GM23338 (cell line): ENCODE results near the gene ZNF282. TPM values are rescaled to one million over a fixed set of nuclear protein-coding genes. Genes with fewer than 3 reads are reported as not detected.

ENCODE experiments used
- ATAC-seq: fragments of 200-7000 bp; cut with Tn5 transposase; 3 replicates; pipeline ENCODE4 v1.9.1; 2020
- DNase-seq: peaks from one replicate; pipeline ENCODE4 v3.0.0-alpha.2; 2015; ENCODE audit warnings: low spot score
- H2AFZ ChIP-seq: fragments of 200-600 bp; sonication (generic); 2 replicates; pipeline ENCODE4 v1.8.0; 2016; ENCODE audit warnings: antibody characterized with exemption, mild to moderate bottlenecking, moderate library complexity
- H3F3A ChIP-seq: fragments of 200-600 bp; sonication (generic); replicated peaks from 2 replicates; pipeline ENCODE4 v1.8.0; 2017; ENCODE audit warnings: antibody characterized with exemption, mixed run types, low read depth
- H3K27ac ChIP-seq: fragments of 200-600 bp; sonication (generic); 2 replicates; pipeline ENCODE4 v1.6.1; 2016; ENCODE audit warnings: low read depth
- H3K27me3 ChIP-seq: fragments of 200-600 bp; sonication (generic); 2 replicates; pipeline ENCODE4 v1.8.0; 2016; ENCODE audit warnings: mild to moderate bottlenecking, mixed run types, moderate library complexity; ENCODE audit not compliant: insufficient read depth
- H3K36me3 ChIP-seq: fragments of 200-600 bp; sonication (generic); 2 replicates; pipeline ENCODE4 v1.8.0; 2016; ENCODE audit warnings: mild to moderate bottlenecking; ENCODE audit not compliant: insufficient read depth
- H3K4me1 ChIP-seq: fragments of 200-600 bp; sonication (generic); 2 replicates; pipeline ENCODE4 v1.8.0; 2016; ENCODE audit warnings: mild to moderate bottlenecking, moderate library complexity; ENCODE audit not compliant: insufficient read depth
- H3K4me2 ChIP-seq: fragments of 200-600 bp; sonication (generic); 2 replicates; pipeline ENCODE4 v1.7.1; 2017; ENCODE audit warnings: mixed run types
- H3K4me3 ChIP-seq: fragments of 200-600 bp; sonication (generic); 2 replicates; pipeline ENCODE4 v1.6.1; 2016; ENCODE audit warnings: mixed run types
- H3K79me2 ChIP-seq: fragments of 200-600 bp; sonication (generic); replicated peaks from 2 replicates; pipeline ENCODE4 v1.8.0; 2017; ENCODE audit warnings: mild to moderate bottlenecking; ENCODE audit not compliant: insufficient read depth
- H3K9me2 ChIP-seq: fragments of 200-600 bp; sonication (generic); 2 replicates; pipeline ENCODE4 v1.8.0; 2017; ENCODE audit not compliant: insufficient read depth
- H4K20me1 ChIP-seq: fragments of 200-600 bp; sonication (generic); replicated peaks from 2 replicates; pipeline ENCODE4 v1.8.0; 2017; ENCODE audit warnings: mild to moderate bottlenecking; ENCODE audit not compliant: insufficient read depth
- H3K27ac Mint-ChIP-seq: 2 replicates; pipeline ENCODE4 v1.8.0; 2020; ENCODE audit warnings: inconsistent platforms, mild to moderate bottlenecking, moderate library complexity, mixed read lengths
- H3K27me3 Mint-ChIP-seq: 3 replicates; pipeline ENCODE4 v1.8.0; 2022; ENCODE audit warnings: low read depth, mild to moderate bottlenecking, moderate library complexity, mixed read lengths, inconsistent platforms; ENCODE audit not compliant: insufficient read depth, poor library complexity
- H3K36me3 Mint-ChIP-seq: 3 replicates; pipeline ENCODE4 v1.8.0; 2021; ENCODE audit warnings: low read depth, mild to moderate bottlenecking, inconsistent platforms, moderate library complexity, mixed read lengths
- H3K4me1 Mint-ChIP-seq: 3 replicates; pipeline ENCODE4 v1.8.0; 2020; ENCODE audit warnings: mild to moderate bottlenecking, inconsistent platforms, mixed read lengths
- H3K4me3 Mint-ChIP-seq: 3 replicates; pipeline ENCODE4 v1.8.0; 2021; ENCODE audit warnings: moderate library complexity, mild to moderate bottlenecking, inconsistent platforms, mixed read lengths
- H3K9me3 Mint-ChIP-seq: 3 replicates; pipeline ENCODE4 v1.8.0; 2020; ENCODE audit warnings: moderate library complexity, mild to moderate bottlenecking, inconsistent platforms, mixed read lengths
- EZH2 ChIP-seq: fragments of 200-600 bp; sonication (generic); IDR thresholded peaks from one replicate; pipeline ENCODE4 v1.8.0; 2017; ENCODE audit warnings: antibody characterized with exemption, mild to moderate bottlenecking, low read depth; ENCODE audit not compliant: unreplicated experiment
- JUNB ChIP-seq: IDR thresholded peaks from one replicate; pipeline ENCODE4 v1.6.1; 2016; ENCODE audit warnings: antibody characterized with exemption; ENCODE audit not compliant: unreplicated experiment
- POLR2AphosphoS5 ChIP-seq: IDR thresholded peaks from 2 replicates; pipeline ENCODE4 v1.6.1; 2016; ENCODE audit warnings: antibody characterized with exemption, low read depth
- STAT1 ChIP-seq: IDR thresholded peaks from one replicate; pipeline ENCODE4 v1.6.1; 2016; ENCODE audit warnings: antibody characterized with exemption; ENCODE audit not compliant: unreplicated experiment
- polyA plus RNA-seq: library from polyadenylated mRNA; unstranded; fragments of >200 nt; fragmentation: Nextera tagmentation; extraction: Ambion mirVana; gene quantifications from 2 replicates; pipeline ENCODE4 v1.2.1, GENCODE V29; 2016
- total RNA-seq: library from RNA; depleted of rRNA; stranded (reverse); fragments of >200 nt; shearing (Covaris generic); gene quantifications from 2 replicates; pipeline ENCODE4 v1.2.3, GENCODE V29; 2014
- TF ChIP-seq, protein P1 (sequence below): fragments of 250-450 bp; sonication (Bioruptor Pico); IDR thresholded peaks from 2 replicates; pipeline ENCODE4 v1.5.0; 2020; ENCODE audit warnings: mild to moderate bottlenecking, moderate library complexity
- TF ChIP-seq, protein P2 (sequence below): IDR thresholded peaks from 2 replicates; pipeline ENCODE4 v1.6.1; 2016; ENCODE audit warnings: antibody characterized with exemption

ZNF282 gene
- total and polyA plus RNA-seq, 2 experiments from 2014 or later, result 7.2 to 36.3 TPM

DNA sequence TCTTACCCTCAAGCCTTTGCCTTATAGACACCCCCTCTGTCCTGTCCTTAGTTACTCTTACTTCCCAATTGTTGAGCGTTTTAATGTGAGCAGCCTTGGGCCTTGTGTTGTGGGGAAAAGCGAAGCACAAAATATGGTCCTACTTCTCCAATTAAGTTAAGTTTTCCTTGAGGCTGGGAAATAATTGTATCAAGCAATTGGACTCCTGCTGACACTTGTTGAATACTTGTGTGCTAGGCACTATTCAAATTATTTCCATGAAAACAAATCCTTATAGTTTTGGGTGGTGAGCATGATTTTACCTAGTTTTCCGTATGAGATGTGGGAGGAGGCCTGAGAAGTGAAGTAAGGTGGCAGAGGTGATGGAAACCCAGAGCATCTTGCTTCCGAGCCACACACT, 61.2 kb downstream of the ZNF282 start (continued):
- TF ChIP-seq, protein P1, sequence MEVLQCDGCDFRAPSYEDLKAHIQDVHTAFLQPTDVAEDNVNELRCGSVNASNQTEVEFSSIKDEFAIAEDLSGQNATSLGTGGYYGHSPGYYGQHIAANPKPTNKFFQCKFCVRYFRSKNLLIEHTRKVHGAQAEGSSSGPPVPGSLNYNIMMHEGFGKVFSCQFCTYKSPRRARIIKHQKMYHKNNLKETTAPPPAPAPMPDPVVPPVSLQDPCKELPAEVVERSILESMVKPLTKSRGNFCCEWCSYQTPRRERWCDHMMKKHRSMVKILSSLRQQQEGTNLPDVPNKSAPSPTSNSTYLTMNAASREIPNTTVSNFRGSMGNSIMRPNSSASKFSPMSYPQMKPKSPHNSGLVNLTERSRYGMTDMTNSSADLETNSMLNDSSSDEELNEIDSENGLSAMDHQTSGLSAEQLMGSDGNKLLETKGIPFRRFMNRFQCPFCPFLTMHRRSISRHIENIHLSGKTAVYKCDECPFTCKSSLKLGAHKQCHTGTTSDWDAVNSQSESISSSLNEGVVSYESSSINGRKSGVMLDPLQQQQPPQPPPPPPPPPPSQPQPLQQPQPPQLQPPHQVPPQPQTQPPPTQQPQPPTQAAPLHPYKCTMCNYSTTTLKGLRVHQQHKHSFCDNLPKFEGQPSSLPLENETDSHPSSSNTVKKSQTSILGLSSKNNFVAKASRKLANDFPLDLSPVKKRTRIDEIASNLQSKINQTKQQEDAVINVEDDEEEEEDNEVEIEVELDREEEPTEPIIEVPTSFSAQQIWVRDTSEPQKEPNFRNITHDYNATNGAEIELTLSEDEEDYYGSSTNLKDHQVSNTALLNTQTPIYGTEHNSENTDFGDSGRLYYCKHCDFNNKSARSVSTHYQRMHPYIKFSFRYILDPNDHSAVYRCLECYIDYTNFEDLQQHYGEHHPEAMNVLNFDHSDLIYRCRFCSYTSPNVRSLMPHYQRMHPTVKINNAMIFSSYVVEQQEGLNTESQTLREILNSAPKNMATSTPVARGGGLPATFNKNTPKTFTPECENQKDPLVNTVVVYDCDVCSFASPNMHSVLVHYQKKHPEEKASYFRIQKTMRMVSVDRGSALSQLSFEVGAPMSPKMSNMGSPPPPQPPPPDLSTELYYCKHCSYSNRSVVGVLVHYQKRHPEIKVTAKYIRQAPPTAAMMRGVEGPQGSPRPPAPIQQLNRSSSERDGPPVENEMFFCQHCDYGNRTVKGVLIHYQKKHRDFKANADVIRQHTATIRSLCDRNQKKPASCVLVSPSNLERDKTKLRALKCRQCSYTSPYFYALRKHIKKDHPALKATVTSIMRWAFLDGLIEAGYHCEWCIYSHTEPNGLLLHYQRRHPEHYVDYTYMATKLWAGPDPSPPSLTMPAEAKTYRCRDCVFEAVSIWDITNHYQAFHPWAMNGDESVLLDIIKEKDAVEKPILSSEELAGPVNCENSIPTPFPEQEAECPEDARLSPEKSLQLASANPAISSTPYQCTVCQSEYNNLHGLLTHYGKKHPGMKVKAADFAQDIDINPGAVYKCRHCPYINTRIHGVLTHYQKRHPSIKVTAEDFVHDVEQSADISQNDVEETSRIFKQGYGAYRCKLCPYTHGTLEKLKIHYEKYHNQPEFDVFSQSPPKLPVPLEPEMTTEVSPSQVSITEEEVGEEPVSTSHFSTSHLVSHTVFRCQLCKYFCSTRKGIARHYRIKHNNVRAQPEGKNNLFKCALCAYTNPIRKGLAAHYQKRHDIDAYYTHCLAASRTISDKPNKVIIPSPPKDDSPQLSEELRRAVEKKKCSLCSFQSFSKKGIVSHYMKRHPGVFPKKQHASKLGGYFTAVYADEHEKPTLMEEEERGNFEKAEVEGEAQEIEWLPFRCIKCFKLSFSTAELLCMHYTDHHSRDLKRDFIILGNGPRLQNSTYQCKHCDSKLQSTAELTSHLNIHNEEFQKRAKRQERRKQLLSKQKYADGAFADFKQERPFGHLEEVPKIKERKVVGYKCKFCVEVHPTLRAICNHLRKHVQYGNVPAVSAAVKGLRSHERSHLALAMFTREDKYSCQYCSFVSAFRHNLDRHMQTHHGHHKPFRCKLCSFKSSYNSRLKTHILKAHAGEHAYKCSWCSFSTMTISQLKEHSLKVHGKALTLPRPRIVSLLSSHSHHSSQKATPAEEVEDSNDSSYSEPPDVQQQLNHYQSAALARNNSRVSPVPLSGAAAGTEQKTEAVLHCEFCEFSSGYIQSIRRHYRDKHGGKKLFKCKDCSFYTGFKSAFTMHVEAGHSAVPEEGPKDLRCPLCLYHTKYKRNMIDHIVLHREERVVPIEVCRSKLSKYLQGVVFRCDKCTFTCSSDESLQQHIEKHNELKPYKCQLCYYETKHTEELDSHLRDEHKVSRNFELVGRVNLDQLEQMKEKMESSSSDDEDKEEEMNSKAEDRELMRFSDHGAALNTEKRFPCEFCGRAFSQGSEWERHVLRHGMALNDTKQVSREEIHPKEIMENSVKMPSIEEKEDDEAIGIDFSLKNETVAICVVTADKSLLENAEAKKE, result no peak
- TF ChIP-seq, protein P2, sequence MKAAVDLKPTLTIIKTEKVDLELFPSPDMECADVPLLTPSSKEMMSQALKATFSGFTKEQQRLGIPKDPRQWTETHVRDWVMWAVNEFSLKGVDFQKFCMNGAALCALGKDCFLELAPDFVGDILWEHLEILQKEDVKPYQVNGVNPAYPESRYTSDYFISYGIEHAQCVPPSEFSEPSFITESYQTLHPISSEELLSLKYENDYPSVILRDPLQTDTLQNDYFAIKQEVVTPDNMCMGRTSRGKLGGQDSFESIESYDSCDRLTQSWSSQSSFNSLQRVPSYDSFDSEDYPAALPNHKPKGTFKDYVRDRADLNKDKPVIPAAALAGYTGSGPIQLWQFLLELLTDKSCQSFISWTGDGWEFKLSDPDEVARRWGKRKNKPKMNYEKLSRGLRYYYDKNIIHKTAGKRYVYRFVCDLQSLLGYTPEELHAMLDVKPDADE, result no peak
- no peak for TF ChIP-seq EZH2

DNA sequence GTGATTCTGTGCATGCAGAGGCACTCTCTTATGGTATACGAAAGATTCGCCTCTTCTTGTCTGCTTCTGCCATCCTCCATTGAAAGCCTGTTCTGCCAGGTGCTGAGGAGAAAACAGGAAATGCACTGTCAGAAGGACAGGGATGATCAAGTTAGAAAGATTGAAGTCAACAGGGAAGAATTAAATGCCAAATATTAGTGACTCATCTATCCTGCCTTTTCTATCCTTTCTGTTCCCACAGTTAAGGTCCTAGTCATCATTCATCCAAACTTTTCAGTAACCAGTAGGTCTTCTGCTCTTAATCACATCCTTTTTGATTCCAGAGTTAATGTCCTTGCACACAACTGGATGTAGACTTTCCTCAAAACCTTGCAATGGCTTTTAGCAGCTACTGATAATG, 61.8 kb downstream of the ZNF282 start:
- H3K27ac Mint-ChIP-seq, result no peak overlapping the region
- TF ChIP-seq EZH2, result no peak
- TF ChIP-seq STAT1, result no peak
- TF ChIP-seq, protein P1, result no peak
- TF ChIP-seq JUNB, result no peak
- no peak for TF ChIP-seq POLR2AphosphoS5

More for the DNA sequence above, 61.8 kb downstream of the ZNF282 start:
- no peaks in the 10 kb centered on the region for H3K9me2 ChIP-seq
- no peak overlapping the region for H2AFZ ChIP-seq
- H3K4me2 ChIP-seq, result no peak overlapping the region
- H3K27me3 ChIP-seq, result peaks cover 14% of the 10 kb centered on the region
- Mint-ChIP-seq H3K4me1 (no peaks in the 10 kb centered on the region; the same call in 2 of the 3 replicates), H3K9me3 (no peaks in the 10 kb centered on the region), H3K36me3 (peaks cover 31% of the 10 kb centered on the region), H3K27me3 (peaks cover 6% of the 10 kb centered on the region), H3K4me3 (no peak overlapping the region)
- H3K79me2 ChIP-seq, result no peaks in the 10 kb centered on the region
- no peaks in the 10 kb centered on the region; the same call in 1 of the 2 replicates for H4K20me1 ChIP-seq
- peaks cover 9% of the 10 kb centered on the region for H3K36me3 ChIP-seq
- DNase-seq (no peak), ATAC-seq (no peak)
- H3K27ac ChIP-seq, result 0 out of 2 replicates have a peak overlapping the region, but pooled peaks have one; percentile 45
- H3K4me1 ChIP-seq, result no peaks in the 10 kb centered on the region
- H3F3A ChIP-seq, result peaks cover 5% of the 10 kb centered on the region; the same call in 1 of the 2 replicates
- H3K4me3 ChIP-seq, result no peak overlapping the region
